Muscle layer of colon (tissue), 2 donors: Measurements from ENCODE around the gene PRDM12.

ENCODE experiments used
- H3K27ac ChIP-seq: one replicate; pipeline ENCODE4 v1.7.0; 2013; ENCODE audit warnings: low read depth, mild to moderate bottlenecking, low read length, moderate library complexity
- H3K27me3 ChIP-seq, 2 donors: one replicate each; pipeline ENCODE4 v1.7.0; 2013; ENCODE audit warnings: low read length in 2 of 2, mild to moderate bottlenecking in 2 of 2; ENCODE audit not compliant: insufficient read depth in 2 of 2, control insufficient read depth in 1 of 2
- H3K36me3 ChIP-seq: one replicate; pipeline ENCODE4 v1.7.0; 2013; ENCODE audit warnings: mild to moderate bottlenecking, low read length; ENCODE audit not compliant: insufficient read depth
- H3K4me1 ChIP-seq: one replicate; pipeline ENCODE4 v1.7.0; 2013; ENCODE audit warnings: mild to moderate bottlenecking, low read length; ENCODE audit not compliant: insufficient read depth
- H3K4me3 ChIP-seq, 2 donors: one replicate each; pipeline ENCODE4 v1.7.0; 2013; ENCODE audit warnings: low read length in 2 of 2, low read depth in 1 of 2, mild to moderate bottlenecking in 1 of 2, moderate library complexity in 1 of 2
- H3K9ac ChIP-seq: one replicate; pipeline ENCODE4 v1.7.0; 2013; ENCODE audit warnings: low read length
- H3K9me3 ChIP-seq: one replicate; pipeline ENCODE4 v1.7.0; 2013; ENCODE audit warnings: mild to moderate bottlenecking, low read length
- donor health status: abdominal sarcoma.
- donor health status: Adenocarcinoma of cecum.

The PRDM12 gene

GRCh38 chr9:130661451-130662098, 2.8 kb upstream of the PRDM12 start:
- peaks cover 52 to 85% of the 10 kb centered on the region in 2 donors for H3K27me3 ChIP-seq
- H3K9me3 ChIP-seq = no peaks in the 10 kb centered on the region
- no peaks in the 10 kb centered on the region for H3K36me3 ChIP-seq
- no peak overlapping the region for H3K4me3 ChIP-seq
- H3K27ac ChIP-seq = no peak overlapping the region
- H3K4me1 ChIP-seq = peaks cover 24% of the 10 kb centered on the region
- H3K9ac ChIP-seq = no peak overlapping the region

- Histone ChIP-seq H3K27ac (no peak overlapping the region), H3K4me1 (peaks cover 24% of the 10 kb centered on the region), H3K9me3 (no peaks in the 10 kb centered on the region), H3K36me3 (no peaks in the 10 kb centered on the region), H3K9ac (no peak overlapping the region), H3K27me3 (peaks cover 58 to 93% of the 10 kb centered on the region in 2 donors), H3K4me3 (peak overlapping the region in 1 of 2 donors; percentile 16)
Observed at GRCh38 chr9:130662099-130662969, 2.1 kb upstream of the PRDM12 start.

- Histone ChIP-seq H3K9me3 (no peaks in the 10 kb centered on the region), H3K27me3 (peaks cover 64 to 95% of the 10 kb centered on the region in 2 donors), H3K9ac (no peak overlapping the region), H3K4me1 (peaks cover 24% of the 10 kb centered on the region), H3K27ac (no peak overlapping the region), H3K36me3 (no peaks in the 10 kb centered on the region), H3K4me3 (peak overlapping the region in 1 of 2 donors; percentile 16)
Observed at GRCh38 chr9:130662970-130663257, 1.5 kb upstream of the PRDM12 start.

- no peak overlapping the region for H3K9ac ChIP-seq
- H3K27me3 ChIP-seq = peaks cover 63 to 90% of the 10 kb centered on the region in 2 donors
- H3K4me3 ChIP-seq = peak overlapping the region in 1 of 2 donors; percentile 16
- no peak overlapping the region for H3K27ac ChIP-seq
- no peaks in the 10 kb centered on the region for H3K36me3 ChIP-seq
- peaks cover 24% of the 10 kb centered on the region for H3K4me1 ChIP-seq
- H3K9me3 ChIP-seq = no peaks in the 10 kb centered on the region
Observed at GRCh38 chr9:130663258-130663976, 977 bp upstream of the PRDM12 start.

GRCh38 chr9:130663977-130664250, 480 bp upstream of the PRDM12 start:
- H3K4me3 ChIP-seq = no peak overlapping the region
- H3K9me3 ChIP-seq = no peaks in the 10 kb centered on the region
- H3K4me1 ChIP-seq = peaks cover 24% of the 10 kb centered on the region
- H3K9ac ChIP-seq = no peak overlapping the region
- H3K27me3 ChIP-seq = peaks cover 58 to 85% of the 10 kb centered on the region in 2 donors
- H3K27ac ChIP-seq = no peak overlapping the region
- no peaks in the 10 kb centered on the region for H3K36me3 ChIP-seq

GRCh38 chr9:130665029-130665430, 636 bp downstream of the PRDM12 start:
- H3K27me3 ChIP-seq = peaks cover 53 to 73% of the 10 kb centered on the region in 2 donors
- no peak overlapping the region for H3K4me3 ChIP-seq
- no peaks in the 10 kb centered on the region for H3K36me3 ChIP-seq
- no peak overlapping the region for H3K9ac ChIP-seq
- H3K27ac ChIP-seq = no peak overlapping the region
- H3K9me3 ChIP-seq = no peaks in the 10 kb centered on the region
- peaks cover 24% of the 10 kb centered on the region for H3K4me1 ChIP-seq

GRCh38 chr9:130665431-130666392, 1.3 kb downstream of the PRDM12 start:
- peaks cover 53 to 67% of the 10 kb centered on the region in 2 donors for H3K27me3 ChIP-seq

GRCh38 chr9:130666393-130667119, 2.2 kb downstream of the PRDM12 start:
- no peaks in the 10 kb centered on the region for H3K9me3 ChIP-seq
- H3K36me3 ChIP-seq = no peaks in the 10 kb centered on the region
- peaks cover 18% of the 10 kb centered on the region for H3K4me1 ChIP-seq
- H3K27me3 ChIP-seq = peaks cover 45 to 59% of the 10 kb centered on the region in 2 donors
- H3K9ac ChIP-seq = no peak overlapping the region
- H3K27ac ChIP-seq = no peak overlapping the region
- H3K4me3 ChIP-seq = no peak overlapping the region

More at GRCh38 chr9:130665431-130666392, 1.3 kb downstream of the PRDM12 start:
- Histone ChIP-seq H3K4me1 (peaks cover 24% of the 10 kb centered on the region), H3K36me3 (no peaks in the 10 kb centered on the region), H3K4me3 (no peak overlapping the region), H3K27ac (no peak overlapping the region), H3K9me3 (no peaks in the 10 kb centered on the region), H3K9ac (no peak overlapping the region)

GRCh38 chr9:130667120-130667435, 2.7 kb downstream of the PRDM12 start:
- H3K4me3 ChIP-seq = no peak overlapping the region
- no peak overlapping the region for H3K9ac ChIP-seq
- H3K27me3 ChIP-seq = peaks cover 40 to 54% of the 10 kb centered on the region in 2 donors
- H3K4me1 ChIP-seq = peaks cover 18% of the 10 kb centered on the region
- no peaks in the 10 kb centered on the region for H3K9me3 ChIP-seq
- H3K27ac ChIP-seq = no peak overlapping the region
- no peaks in the 10 kb centered on the region for H3K36me3 ChIP-seq

- no peak overlapping the region for H3K27ac ChIP-seq
- H3K9ac ChIP-seq = no peak overlapping the region
- no peaks in the 10 kb centered on the region for H3K36me3 ChIP-seq
- H3K4me3 ChIP-seq = no peak overlapping the region
- H3K27me3 ChIP-seq = peaks cover 29 to 43% of the 10 kb centered on the region in 2 donors
- H3K9me3 ChIP-seq = no peaks in the 10 kb centered on the region
- peaks cover 10% of the 10 kb centered on the region for H3K4me1 ChIP-seq
Observed at GRCh38 chr9:130668196-130668595, 3.8 kb downstream of the PRDM12 start.
